Measurements from ENCODE around the gene CELSR3.
A peak's percentile ranks its signal among the peaks of the same experiment; 100 is the strongest.

The CELSR3 gene

GRCh38 chr3:48686538-48687219 lies 24.0 kb upstream of the CELSR3 start:
- FAIRE-seq = no peak

- FAIRE-seq = no peak
These were observed 23.2 kb upstream of the CELSR3 start, which contains the start of gene NCKIPSD for GRCh38 chr3:48685603-48686511. Gene NCKIPSD (minus strand): TSS chr3:48685915. CDS start chr3:48685807, 108 bp downstream.

GRCh38 chr3:48685293-48685602 lies 22.6 kb upstream of the CELSR3 start:
- FAIRE-seq = no peak

GRCh38 chr3:48684480-48685143 lies 21.9 kb upstream of the CELSR3 start:
- no peak for FAIRE-seq

- no peak for FAIRE-seq
These were observed 21.3 kb upstream of the CELSR3 start for GRCh38 chr3:48684054-48684349.

- FAIRE-seq = no peak
These were observed 20.1 kb upstream of the CELSR3 start for GRCh38 chr3:48682786-48683185.

GRCh38 chr3:48681974-48682610 lies 19.4 kb upstream of the CELSR3 start:
- FAIRE-seq = no peak

GRCh38 chr3:48681541-48681880 lies 18.8 kb upstream of the CELSR3 start:
- FAIRE-seq = no peak

- FAIRE-seq = no peak
These were observed 18.3 kb upstream of the CELSR3 start for GRCh38 chr3:48680811-48681540.

GRCh38 chr3:48679411-48680391 lies 17.0 kb upstream of the CELSR3 start:
- no peak for FAIRE-seq

GRCh38 chr3:48678566-48679380 lies 16.1 kb upstream of the CELSR3 start:
- FAIRE-seq = no peak

- no peak for FAIRE-seq
These were observed 15.4 kb upstream of the CELSR3 start for GRCh38 chr3:48678056-48678455.

GRCh38 chr3:48674505-48674904 lies 11.8 kb upstream of the CELSR3 start:
- no peak for FAIRE-seq

GRCh38 chr3:48672522-48672921 lies 9.8 kb upstream of the CELSR3 start:
- FAIRE-seq = no peak

GRCh38 chr3:48664929-48665328 lies 2.2 kb upstream of the CELSR3 start:
- no peak for FAIRE-seq

- no peak for FAIRE-seq
These were observed 1.6 kb upstream of the CELSR3 start for GRCh38 chr3:48664313-48664644.

GRCh38 chr3:48663489-48664312 lies 1.0 kb upstream of the CELSR3 start:
- peak; percentile 97 for FAIRE-seq

GRCh38 chr3:48662145-48662752 lies 437 bp downstream of the CELSR3 start:
- FAIRE-seq = no peak

GRCh38 chr3:48661501-48662144 lies 1.1 kb downstream of the CELSR3 start:
- no peak for FAIRE-seq

Measured in TTC549 (cell line).